ENCODE data around the gene PIEZO1.
"Not testable (repeated sequence)": the region's sequence is repeated elsewhere in the genome, so short reads cannot be mapped to it uniquely, and the experiment has no call there.

The PIEZO1 gene

DNA sequence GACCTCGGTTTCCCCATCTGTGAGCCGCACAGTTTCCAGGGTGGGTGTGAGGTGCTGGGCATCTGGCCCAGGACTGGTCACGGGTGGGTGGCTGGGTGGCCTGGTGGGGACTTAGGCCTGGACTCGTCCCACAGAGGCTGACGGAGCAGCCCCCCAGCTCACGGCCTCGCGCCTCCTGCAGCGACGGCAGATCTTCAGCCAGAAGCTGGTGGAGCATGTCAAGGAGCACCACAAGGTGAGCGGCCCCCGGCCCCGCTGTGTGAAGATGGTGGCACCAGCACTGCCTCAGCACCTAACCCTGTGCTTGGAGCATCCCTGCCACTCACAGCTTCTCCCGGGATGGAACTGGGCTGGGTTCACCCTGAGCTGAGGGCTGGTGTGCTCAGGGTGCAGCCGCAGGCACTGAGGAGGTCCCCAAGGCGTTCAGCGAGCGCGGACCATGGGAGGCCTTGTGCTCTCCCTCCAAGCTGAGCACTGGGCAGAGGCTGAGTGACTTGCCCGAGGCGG, 20.9 kb upstream of the PIEZO1 start:
- no peak overlapping the region for H3K4me3 ChIP-seq (ENCODE audit: low read depth, low read length)

DNA sequence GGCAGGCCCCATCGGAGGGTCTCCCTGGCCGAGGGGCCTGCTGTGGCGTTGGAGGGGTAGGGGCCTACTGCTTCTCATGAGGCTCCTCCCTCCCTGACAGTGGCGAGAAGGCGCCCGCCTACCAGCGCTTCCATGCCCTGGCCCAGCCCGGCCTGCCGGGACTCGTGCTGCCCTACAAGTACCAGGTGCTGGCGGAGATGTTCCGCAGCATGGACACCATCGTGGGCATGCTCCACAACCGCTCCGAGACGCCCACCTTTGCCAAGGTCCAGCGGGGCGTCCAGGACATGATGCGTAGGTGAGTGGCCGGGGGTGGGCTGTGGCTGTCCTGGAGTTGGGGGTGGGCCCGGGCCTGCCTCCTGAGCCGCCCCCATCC, 20.3 kb upstream of the PIEZO1 start:
- no peak overlapping the region for H3K4me3 ChIP-seq (ENCODE audit: low read depth, low read length)

DNA sequence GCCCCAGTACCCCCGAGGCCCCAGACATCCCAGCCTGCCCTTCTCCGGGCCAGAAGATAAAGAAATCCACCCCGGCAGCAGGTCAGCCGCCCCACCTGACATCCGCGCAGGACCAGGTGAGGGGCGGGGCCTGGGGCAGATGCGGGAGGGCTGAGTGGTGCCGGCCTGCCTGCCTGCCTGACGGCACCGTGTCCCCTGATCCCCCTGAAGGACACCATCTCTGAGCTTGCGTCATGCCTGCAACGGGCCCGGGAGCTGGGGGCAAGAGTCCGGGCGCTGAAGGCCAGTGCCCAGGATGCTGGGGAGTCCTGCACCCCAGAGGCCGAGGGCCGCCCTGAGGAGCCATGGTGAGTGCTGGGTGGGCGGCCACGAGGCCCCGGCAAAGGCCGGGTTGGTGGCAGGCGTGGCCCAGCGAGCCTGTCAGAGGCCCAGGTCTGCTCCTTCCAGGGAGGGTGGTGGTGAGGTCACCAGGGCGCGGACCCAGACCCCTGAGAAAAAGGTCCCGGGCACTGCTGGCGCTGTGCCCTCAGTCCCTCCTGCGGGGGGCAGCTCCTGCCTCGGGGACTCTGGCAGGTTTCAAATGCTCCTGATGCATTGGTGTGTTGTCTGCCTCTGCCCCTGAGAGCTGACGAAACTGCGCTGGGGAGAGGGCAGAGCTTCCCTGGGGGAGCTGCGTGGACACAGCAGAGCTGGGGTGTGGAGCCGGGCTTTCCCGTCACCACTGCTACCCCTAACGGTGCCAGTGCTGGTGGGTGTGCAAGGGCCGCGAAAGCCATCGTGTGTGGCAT, 19.7 kb upstream of the PIEZO1 start:
- peak overlapping the region; percentile 53 for H3K4me3 ChIP-seq (ENCODE audit: low read depth, low read length)

DNA sequence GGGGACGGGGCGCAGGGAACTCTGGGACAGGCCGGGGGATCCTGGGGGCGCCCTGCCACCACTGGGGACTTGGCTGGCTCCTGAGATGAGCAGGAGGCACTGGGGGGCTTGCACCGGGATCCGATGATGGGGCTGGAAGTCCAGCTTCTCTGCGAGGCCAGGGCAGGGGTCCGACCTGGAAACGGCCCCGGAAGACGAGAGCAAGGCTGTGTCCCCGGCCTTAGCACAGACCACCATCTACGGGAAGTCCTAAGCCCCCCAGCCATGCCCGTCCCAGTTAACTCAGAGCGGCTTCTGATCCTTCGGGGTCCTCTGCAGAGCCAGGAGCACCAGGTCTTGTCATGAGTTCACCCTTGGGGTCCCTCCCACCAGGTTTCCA, 19.1 kb upstream of the PIEZO1 start:
- H3K4me3 ChIP-seq (ENCODE audit: low read depth, low read length), result peak overlapping the region; percentile 53

DNA sequence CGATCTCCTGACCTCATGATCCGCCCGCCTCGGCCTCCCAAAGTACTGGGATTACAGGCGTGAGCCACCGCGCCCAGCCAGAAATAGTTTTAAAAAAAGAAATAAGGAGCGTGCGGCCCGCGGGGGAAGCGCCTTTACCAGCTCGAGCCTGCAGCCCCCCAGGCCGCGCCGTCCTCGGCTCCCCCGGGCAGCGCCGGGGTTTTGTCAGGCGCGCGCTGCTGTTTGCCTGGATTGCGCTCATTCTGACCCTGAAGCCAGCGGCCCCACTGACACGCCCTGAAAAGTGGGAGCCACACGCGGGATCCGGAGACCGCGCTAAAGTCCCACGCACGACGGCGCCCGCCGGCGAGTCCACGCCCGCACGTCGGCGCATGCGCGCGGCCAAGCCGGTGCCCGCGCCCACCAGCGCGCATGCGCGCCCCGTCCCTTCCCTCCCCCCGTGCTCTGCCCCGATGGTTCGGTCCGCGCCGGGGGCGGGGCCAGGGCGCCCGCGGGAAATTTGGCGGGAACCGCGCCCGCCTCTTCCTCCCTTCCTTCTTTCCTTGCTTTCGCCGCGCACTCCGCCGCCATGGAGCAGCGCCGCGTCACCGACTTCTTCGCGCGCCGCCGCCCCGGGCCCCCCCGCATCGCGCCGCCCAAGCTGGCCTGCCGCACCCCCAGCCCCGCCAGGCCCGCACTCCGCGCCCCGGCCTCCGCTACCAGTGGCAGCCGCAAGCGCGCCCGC, 18.4 kb upstream of the PIEZO1 start, which contains the start of gene CDT1:
Gene CDT1, plus strand, starts transcription at position 526 of the 724 bp plus-strand sequence. Its CDS starts 43 bp downstream, at position 569.
- peak within 1 kb of the TSS; percentile 66 for H3K4me3 ChIP-seq (ENCODE audit: low read depth, low read length)

DNA sequence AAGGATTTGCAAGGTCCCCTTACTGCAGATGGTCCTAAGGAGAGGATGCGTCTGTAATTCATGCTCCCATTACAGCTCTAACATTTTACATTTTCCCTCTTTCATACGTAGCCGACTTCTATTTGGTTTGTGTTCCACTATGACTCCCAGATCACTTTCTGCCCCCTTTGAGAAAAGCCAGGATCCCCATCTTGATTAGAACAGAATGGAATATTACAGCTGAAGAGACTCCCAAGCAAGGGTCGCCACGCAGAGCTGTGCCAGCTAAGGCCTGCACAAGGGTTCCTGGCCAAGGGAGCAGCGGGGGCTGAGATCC, 15.2 kb upstream of the PIEZO1 start:
- no peak overlapping the region for H3K4me3 ChIP-seq (ENCODE audit: low read depth, low read length)

DNA sequence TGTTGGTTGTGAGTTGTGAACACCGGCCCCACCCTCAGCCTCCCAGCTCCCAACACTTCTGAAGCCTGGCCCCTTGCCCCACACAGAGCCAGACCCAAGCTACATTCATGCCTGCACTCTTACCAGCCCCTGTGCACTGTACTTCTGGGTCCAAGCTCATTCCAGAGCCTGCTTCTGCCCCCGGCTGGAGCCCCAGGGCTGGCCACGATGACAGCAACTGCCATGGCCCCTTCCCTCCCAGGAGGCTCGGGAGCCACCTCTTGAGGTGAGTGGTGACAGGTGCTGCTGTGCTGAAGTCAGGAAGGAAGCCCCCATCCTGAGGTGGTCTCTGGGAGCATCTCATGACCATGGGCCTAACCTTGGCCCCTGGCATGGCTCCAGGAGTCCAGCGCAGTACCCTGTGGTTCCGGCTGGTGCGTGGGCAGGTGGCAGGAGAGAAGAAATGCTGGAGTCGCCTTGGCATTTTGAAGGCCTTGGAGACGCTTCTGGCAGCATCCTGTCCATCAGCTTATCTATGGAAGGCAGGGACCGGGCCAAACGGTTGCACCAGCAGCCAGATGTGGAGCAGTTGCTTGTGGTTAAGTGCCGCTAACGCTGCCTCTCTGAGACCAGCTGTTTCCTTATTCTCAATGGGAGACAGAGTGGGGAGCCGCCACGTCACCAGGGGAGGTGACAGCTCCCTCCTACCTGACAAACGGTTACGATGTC, 14.7 kb upstream of the PIEZO1 start:
- no peak overlapping the region for H3K4me3 ChIP-seq (ENCODE audit: low read depth, low read length)

DNA sequence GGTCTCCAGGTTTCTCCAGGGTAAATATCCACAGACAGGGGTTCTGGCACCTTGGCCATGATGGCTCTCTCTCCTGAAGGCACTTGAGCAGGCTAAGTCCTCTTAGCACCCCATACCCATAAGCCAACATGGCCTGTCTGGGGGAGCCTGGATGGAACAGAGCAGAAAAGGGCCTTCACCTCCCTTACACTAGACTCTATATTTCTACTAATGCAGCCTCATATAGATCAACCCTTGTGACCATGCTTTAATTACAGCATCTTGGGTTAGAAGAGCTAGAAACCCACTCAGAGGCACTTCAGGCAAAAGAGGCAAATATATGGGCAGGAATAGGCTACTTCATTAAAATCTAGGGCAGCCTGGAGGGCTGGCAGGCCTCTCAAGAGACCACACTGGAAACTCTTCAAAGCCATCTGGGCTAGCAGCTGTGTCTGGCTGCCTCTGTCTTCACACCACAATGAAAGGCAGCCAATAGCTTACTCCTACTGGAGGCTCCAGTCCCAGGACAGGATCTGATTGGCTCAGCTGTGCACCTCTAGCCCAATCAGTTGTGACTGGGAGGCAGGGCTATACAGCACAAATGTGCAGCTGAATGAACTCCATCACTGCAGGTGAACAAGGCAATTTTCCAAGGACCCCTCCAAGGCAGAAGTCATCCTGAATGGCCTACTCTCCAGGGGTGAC, 13.9 kb upstream of the PIEZO1 start:
- no peak overlapping the region for H3K4me3 ChIP-seq (ENCODE audit: low read depth, low read length)

DNA sequence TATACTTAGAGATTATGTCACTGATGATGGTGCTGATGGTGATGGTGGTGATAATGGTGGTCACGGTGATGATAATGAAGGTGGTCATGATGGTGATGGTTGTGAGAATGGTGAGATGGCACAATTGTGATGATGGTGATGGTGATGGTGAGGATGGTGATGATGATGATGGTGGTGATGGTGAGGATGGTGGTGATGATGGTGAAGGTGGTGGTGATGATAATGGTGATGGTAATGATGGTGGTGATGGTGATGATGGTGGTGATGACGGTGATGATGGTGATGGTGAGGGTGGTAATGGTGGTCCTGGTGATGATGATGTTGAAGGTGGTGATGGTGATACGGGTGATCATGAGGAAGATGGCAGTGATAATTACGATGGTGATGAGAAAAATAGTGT, 13.1 kb upstream of the PIEZO1 start:
- H3K4me3 ChIP-seq (ENCODE audit: low read depth, low read length), result no peak overlapping the region

DNA sequence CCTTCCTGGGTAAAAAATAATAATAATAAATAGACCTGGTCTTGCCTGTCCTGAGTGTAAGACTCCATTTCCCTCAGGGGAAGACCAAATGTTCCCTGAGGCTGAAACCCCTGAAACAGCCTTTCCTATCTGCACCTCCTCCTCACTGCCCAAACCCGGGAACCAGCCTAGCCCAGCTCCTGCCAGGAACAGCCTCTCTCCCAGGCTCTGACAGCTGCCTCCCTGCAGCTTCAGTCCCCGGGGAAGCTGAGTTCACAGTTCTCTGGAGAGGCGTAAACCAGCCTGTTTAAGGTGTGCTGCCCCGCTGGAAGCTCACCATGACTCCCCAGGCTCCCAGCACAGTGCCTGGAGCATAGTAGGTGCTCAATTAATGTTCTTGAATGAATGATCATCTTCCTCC, 11.3 kb upstream of the PIEZO1 start:
- no peak overlapping the region for H3K4me3 ChIP-seq (ENCODE audit: low read depth, low read length)

DNA sequence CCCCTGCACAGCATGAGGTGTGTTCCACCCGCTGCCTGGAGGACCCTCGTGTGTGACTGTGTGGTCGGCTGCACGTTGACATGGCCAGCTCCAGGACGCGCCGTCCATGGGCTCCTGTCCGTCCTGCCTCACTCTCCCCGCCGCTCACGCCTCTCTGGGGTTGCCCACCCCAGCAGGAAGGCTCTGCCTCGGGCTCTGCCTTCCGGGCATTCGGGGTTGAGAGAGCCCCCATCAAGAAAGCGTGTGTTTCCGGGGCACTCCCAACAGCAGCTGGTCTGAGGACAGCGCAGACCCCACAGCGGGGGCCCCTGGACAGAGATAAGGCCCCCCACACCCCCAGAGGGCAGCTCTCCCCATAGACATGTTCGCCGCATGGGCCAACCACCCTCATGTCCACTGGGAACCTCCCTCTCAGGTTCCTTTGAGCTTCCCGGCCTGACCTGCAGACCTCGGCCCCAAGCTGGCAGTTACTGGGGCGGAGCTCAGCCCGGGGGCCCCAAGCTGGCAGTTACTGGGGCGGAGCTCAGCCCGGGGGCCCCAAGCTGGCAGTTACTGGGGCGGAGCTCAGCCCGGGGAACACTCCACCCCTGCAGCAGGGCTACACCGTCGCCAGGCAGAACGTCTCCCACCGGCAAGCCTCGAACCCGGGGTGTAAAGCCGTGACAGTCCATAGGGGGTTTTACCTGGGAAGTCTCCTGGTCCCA, 8.4 kb upstream of the PIEZO1 start:
- no peak overlapping the region for H3K4me3 ChIP-seq (ENCODE audit: low read depth, low read length)

DNA sequence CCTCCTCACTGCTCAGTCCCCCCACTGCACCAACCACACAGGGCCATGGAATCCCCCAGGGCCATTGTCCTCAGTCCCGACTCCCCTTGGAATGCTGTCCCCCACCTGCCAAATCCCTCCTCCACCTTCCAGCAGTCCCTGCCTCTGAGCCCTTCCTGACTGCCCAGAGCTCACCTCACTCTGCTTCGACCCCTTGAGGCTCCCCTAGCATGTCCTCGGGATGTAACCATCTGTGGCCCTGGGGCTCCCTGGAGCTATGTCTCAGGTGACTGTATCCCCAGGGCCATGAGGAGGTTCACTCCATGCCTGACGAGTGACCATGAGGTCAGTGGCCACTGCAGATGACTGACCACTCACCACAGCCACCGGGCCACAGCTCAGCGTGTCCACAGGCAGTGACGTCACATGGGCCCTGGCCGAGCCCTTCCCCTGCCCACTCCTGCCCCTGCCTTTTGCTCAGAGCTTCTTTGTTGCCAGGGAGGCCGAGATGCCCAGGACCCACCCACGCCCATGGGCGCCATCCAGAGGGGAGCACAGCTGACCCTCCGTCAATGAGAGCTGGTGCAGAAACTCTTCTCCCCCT, 7.7 kb upstream of the PIEZO1 start:
- no peak overlapping the region for H3K4me3 ChIP-seq (ENCODE audit: low read depth, low read length)

DNA sequence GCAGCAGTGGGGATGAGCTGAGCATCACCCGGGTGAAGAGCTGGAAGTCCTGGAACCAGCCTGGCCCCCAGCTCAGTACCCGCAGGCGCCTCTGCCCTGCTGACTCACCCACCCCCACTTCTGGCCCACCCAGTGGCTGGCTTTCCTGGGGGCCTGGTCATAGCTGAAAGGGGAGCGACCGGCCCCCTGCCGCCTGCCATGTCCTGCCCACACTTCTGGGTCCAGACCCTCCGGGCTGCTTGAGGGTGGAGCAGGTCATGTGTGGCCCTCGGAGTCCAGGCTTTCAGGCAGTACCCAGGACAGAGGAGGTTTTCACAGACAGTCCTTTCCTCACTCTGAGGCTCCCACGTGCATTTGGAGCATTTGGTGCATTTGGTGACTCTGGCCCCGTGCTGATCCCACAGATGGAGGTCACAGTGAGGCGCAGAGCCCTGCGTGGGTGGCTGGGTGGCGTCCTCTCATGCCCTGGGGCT, 7.1 kb upstream of the PIEZO1 start:
- no peak overlapping the region for H3K4me3 ChIP-seq (ENCODE audit: low read depth, low read length)

DNA sequence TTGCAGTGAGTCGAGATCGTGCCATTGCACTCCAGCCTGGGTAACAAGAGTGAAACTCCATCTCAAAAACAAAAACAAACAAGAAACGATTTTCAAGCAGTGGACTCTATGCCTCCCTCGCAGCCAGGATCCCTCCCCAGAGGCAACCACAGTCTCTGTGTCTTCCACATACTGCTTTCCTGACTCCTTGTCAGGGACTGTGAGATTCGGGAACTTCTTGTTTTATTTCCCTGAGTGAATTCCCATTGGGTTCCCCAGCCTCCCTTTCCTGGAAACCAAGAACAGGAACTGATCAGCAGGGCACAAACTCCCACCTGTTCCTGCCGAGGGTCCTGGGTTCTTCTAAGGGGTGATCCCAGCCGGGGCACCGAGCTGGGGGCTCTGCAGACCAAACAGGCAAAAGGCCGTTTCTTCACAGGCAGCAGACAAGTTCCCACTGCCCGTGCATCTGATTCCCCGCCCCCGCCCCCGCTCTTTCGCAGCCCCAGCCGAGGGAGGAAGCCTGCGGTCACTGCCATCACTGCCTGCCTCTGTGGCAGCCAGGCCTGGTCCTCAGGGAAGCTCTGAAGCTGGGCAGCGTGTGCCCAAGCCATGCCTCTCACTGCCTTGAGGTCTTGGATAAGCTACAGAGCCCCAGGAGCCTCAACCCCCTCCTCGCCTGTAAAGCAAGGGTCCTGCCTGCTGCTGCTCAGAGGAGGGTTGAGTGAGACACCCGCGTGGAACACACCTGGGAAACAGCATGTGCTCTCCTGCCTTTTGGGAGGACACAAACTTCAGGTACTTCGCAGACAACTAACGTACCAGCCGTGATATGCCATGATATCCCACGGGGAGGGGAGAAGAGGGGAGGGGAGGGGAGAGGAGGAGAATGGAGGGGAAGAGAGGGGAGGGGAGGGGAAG, 5.5 kb upstream of the PIEZO1 start:
- no peak overlapping the region for H3K4me3 ChIP-seq (ENCODE audit: low read depth, low read length)

DNA sequence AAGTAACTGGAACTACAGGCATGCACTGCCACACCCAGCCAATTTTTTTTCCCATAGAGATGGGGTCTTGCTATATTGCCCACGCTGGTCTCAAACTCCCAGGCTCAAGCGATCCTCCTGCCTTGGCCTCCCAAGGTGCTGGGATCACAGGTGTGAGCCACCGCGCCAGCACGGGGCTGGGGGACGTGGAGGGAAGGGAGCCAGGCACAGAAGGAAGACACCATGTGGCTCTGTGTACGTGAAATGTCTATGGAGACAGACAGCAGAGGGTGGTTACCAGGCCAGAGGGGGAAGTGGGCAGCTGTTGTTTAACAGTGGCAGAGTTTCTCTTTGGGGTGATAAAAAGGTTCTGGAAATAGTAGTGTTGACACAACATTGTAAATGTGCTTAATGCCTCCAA, 4.6 kb upstream of the PIEZO1 start:
- no peak overlapping the region for H3K4me3 ChIP-seq (ENCODE audit: low read depth, low read length)

DNA sequence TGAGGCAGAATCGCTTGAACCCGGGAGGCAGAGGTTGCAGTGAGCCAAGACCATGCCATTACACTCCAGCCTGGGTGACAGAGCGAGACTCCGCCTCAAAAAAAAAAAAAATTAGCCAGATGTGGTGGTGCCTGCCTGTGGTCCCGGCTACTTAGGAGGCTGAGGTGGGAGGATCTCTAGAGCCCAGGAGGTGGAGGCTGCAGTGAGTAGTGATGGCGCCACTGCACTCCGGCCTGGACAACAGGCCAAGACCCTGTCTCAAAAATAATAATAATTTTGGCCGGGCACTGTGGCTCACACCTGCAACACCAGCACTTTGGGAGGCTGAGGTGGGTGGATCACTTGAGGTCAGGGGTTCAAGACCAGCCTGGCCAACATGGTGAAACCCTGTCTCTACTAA, 3.7 kb upstream of the PIEZO1 start:
- H3K4me3 ChIP-seq (ENCODE audit: low read depth, low read length), result not testable (repeated sequence)

DNA sequence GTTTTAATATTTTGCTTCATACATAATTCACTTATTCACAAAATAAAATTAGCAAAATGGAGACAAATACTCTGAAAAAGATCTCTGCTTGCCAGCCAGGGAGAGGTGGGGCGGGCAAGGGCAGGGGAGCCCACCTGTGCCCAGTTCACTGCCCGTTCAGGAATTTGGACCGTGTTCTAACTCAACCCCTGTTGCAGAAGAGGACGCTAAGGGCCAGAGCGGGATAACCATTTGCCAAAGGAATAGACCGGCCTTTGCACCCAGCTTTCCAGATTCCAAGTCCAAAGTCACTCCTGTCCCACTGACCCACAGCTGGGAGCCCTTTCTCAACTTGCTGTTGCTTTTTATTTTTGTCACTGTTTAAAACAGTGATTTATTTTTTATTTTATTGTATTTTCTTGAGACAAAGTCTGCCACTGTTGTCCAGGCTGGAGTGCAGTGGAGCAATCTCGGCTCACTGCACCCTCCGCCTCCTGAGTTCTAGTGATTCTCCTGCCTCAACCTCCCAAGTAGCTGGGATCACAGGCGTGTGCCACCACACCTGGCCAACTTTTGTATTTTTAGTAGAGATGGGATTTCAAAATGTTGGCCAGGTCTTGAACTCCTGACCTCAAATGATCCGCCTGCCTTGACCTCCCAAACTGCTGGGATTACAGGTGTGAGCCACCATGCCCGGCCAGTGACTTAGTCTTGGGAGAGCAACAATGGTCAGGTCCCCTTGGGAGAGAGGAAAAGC, 2.7 kb upstream of the PIEZO1 start:
- no peak overlapping the region for H3K4me3 ChIP-seq (ENCODE audit: low read depth, low read length)

DNA sequence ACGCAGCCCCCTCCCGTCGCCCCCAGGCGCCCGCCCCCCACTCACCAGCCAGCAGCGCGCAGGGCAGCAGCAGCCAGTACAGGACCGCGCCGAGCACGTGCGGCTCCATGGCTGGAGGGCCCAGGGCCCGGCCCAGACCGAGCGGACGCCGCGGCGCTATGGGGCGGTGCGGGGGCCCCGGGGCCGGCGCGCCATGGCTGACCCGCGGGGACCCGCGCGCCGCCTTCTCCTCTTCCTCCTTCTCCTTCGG, 239 bp downstream of the PIEZO1 start:
- H3K4me3 ChIP-seq (ENCODE audit: low read depth, low read length), result peak overlapping the region; percentile 36
